Ascending aorta (tissue), 2 donors: ENCODE data around the gene ZNF765. TPM values are rescaled to one million over a fixed set of nuclear protein-coding genes. Genes with fewer than 3 reads are reported as not detected.
A peak's percentile ranks its signal among the peaks of the same experiment; 100 is the strongest.
"Not testable (repeated sequence)": the region's sequence is repeated elsewhere in the genome, so short reads cannot be mapped to it uniquely, and the experiment has no call there.

Source experiments
- DNase-seq, 2 donors: peaks; one replicate each; pipeline ENCODE4 v3.0.0-alpha.2; 2019; ENCODE audit warnings: low spot score in 2 of 2
- H3K27ac ChIP-seq, 2 donors: fragments of 200-600 bp; sonication (generic); one replicate each; pipeline ENCODE4 v1.5.1; 2016 to 2017; ENCODE audit warnings: mild to moderate bottlenecking in 1 of 2
- H3K27me3 ChIP-seq: fragments of 200-600 bp; sonication (generic); one replicate; pipeline ENCODE4 v1.5.1; 2017
- H3K36me3 ChIP-seq, 2 donors: fragments of 200-600 bp; sonication (generic); one replicate each; pipeline ENCODE4 v1.5.1; 2016
- H3K4me1 ChIP-seq, 2 donors: fragments of 200-600 bp; sonication (generic); one replicate each; pipeline ENCODE4 v1.5.1; 2016 to 2017; ENCODE audit warnings: mild to moderate bottlenecking in 1 of 2
- H3K4me3 ChIP-seq, 2 donors: fragments of 200-600 bp; sonication (generic); one replicate each; pipeline ENCODE4 v1.5.1; 2016 to 2017; ENCODE audit warnings: mild to moderate bottlenecking in 1 of 2
- H3K9me3 ChIP-seq, 2 donors: fragments of 200-600 bp; sonication (generic); one replicate each; pipeline ENCODE4 v1.5.1; 2016
- CTCF ChIP-seq, 3 experiments: fragments of 200-600 bp in 2 of 3; fragments of 450-650 bp in 1 of 3; sonication (generic) in 2 of 3; IDR thresholded peaks; one replicate each; pipeline ENCODE4 v1.5.1; 2016 to 2019; ENCODE audit warnings: antibody characterized with exemption in 3 of 3, mild to moderate bottlenecking in 1 of 3, moderate library complexity in 1 of 3
- intact Hi-C: fragments of 100-400 bp; cut with DNase I; formaldehyde crosslinking; loops from one replicate; pipeline ENCODE4 v1.15.1; 2023
- total RNA-seq: library from RNA; depleted of rRNA; stranded (reverse); fragments of >200 nt; gene quantifications from one replicate; pipeline ENCODE4 v1.1.0, GENCODE V29; 2016

Gene ZNF765
- total RNA-seq: 3.5 TPM

DNA sequence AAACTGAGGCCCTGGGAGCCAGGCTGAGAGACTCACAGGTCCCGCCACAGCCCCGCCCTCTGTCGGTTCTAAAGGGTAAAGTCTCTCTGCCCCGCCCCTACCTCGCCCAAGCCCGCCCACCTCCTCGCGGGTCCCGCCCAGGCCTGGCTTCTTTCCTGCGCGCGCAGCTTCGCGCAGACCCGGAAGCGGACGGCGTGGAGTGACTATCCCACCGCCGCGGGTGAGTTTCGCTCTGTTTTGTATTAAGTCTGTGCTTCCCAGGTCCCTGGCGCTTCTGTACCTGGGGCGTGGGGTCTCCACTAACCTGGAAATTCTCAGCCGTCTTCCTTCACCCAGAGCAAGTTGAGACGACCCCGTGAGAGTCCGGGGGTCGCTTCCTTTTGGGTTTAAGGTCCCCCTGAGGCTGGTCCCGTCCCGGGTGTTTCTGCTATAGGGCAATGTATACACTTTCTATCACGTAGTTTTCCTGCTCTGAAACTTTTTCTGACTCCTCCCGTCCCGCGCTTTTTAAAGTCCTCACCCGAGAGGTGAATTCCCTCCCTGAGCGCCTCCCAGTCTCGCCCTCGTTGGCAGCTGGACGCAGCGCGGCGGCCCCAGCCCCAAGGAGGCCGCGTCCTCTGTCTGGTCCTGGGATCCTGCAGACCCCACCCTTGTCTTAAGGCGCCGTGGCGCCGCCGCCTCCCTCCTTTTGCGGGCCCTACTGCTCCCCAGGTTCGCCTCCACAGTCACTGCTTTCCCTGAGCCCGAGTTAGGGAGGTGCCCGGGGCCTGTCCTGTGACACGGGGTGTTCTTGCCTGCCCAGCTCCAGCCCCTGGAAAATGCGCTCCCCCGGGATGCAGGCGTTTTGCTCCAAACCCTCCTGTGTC, at the start of gene ZNF765:
Gene ZNF765, plus strand, starts transcription at position 176 of the 866 bp plus-strand sequence. CDS start 2,867 bp downstream, outside the sequence.
- intact Hi-C loops: loop anchor here (1.0 to 2.0 kb wide), 4 partner anchors 30 to 199 kb away; partner anchors contain the start of genes ZNF525 and ZNF813
- Histone ChIP-seq H3K27ac (peak within 1 kb of the TSS; percentile 80 to 83), H3K4me3 (peak within 1 kb of the TSS; percentile 65 to 68), H3K9me3 (no peaks in the 10 kb centered on the region), H3K27me3 (no peaks in the 10 kb centered on the region), H3K36me3 (peaks cover 6 to 18% of the 10 kb centered on the region in 2 donors), H3K4me1 (peaks cover 0 to 13% of the 10 kb centered on the region in 2 donors)
- peak; percentile 82 to 97 for DNase-seq
- TF ChIP-seq CTCF (IDR thresholded peaks at IDR 0.05): peak; percentile 47 to 58 (median 55)

GRCh38 chr19:53355739-53356138, 39.2 kb upstream of the ZNF765 start:
- Histone ChIP-seq H3K4me3 (peak overlapping the region in 1 of 2 donors; percentile 8), H3K9me3 (peaks cover 67 to 85% of the 10 kb centered on the region in 2 donors), H3K27me3 (no peaks in the 10 kb centered on the region), H3K27ac (no peak overlapping the region), H3K4me1 (no peaks in the 10 kb centered on the region), H3K36me3 (peaks cover 13 to 32% of the 10 kb centered on the region in 2 donors)
- TF ChIP-seq CTCF (IDR thresholded peaks at IDR 0.05): no peak
- DNase-seq: no peak
- intact Hi-C loops: no loop called here

GRCh38 chr19:53357821-53358581, 36.9 kb upstream of the ZNF765 start:
- Histone ChIP-seq H3K9me3 (peaks cover 45 to 62% of the 10 kb centered on the region in 2 donors), H3K27me3 (no peaks in the 10 kb centered on the region), H3K27ac (no peak overlapping the region), H3K4me1 (no peaks in the 10 kb centered on the region), H3K36me3 (peaks cover 0 to 9% of the 10 kb centered on the region in 2 donors), H3K4me3 (no peak overlapping the region)
- DNase-seq: no peak
- TF ChIP-seq CTCF (IDR thresholded peaks at IDR 0.05): no peak
- intact Hi-C loops: no loop called here

- H3K36me3 ChIP-seq, H3K27ac ChIP-seq, H3K27me3 ChIP-seq, H3K4me3 ChIP-seq, H3K4me1 ChIP-seq, DNase-seq: not testable (repeated sequence)
- intact Hi-C loops: loop anchor here (10.0 kb wide), 1 partner anchor 675 kb away; no protein-coding TSS in a partner anchor
- H3K9me3 ChIP-seq: peaks cover 24 to 41% of the 10 kb centered on the region in 2 donors
These were observed 34.9 kb upstream of the ZNF765 start for GRCh38 chr19:53360056-53360455.

- Histone ChIP-seq H3K4me1 (peaks cover 0 to 6% of the 10 kb centered on the region in 2 donors), H3K9me3 (no peaks in the 10 kb centered on the region), H3K4me3 (peak within 1 kb of the TSS; percentile 63 to 67), H3K27me3 (no peaks in the 10 kb centered on the region), H3K36me3 (no peaks in the 10 kb centered on the region), H3K27ac (peak within 1 kb of the TSS; percentile 73 to 81)
- TF ChIP-seq CTCF (IDR thresholded peaks at IDR 0.05): peak in 1 of 3 experiments; percentile 26
- intact Hi-C loops: loop anchor here (1.0 to 10.0 kb wide), 7 partner anchors 30 to 681 kb away; partner anchors contain the start of genes ZNF160, ZNF761, ZNF765 and ZNF813
- DNase-seq: peak; percentile 81 to 94
These were observed 29.6 kb upstream of the ZNF765 start, which contains the start of gene ZNF525 for GRCh38 chr19:53365134-53365898. Gene ZNF525, plus strand, starts transcription at chr19:53365705. Its CDS starts 6,577 bp downstream, at chr19:53372282.
